ENCODE results near the gene TLDC2.
"Not testable (repeated sequence)": the region's sequence is repeated elsewhere in the genome, so short reads cannot be mapped to it uniquely, and the experiment has no call there.

Gene TLDC2

DNA sequence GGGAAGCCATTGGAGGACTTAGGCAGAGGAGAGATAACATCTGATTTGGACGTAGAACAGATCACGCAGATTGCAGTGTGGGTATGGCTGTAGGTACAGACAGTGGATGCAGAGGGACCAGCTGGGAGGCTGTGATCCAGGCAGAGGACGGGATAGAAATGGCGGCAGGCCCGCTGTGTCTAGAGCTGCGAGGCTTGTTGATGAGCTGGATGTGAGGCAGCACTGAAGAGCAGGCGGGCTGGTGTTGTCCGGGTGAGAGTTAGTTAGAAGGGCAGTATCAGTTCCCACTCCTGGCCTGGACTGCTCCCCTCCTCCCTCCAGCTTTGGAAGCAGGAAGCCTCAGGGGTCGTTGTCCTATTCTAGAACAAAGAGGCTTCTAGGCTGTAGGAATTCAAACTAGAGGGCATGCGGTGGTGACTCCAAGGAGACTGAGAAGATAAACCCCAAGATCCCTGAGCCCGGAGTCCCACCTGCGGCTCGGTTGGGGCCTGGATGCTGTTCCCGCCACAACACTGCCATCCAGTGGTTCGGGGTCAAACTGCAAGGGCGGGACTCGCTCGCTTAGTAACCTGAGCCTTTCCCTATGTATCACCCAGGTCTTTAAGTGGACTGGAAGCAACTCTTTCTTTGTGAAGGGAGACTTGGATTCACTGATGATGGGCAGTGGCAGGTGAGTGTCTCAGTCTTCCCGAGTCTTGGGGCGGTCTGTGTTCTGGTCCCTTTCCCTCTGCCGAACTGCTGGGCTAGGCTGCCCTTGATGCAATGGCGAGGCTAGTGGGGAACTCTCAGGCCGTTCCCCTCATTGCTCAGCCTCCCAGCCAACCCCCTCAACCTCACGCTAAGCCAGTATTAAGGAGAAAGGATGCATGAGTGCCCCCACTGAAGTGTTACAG, 11.2 kb downstream of the TLDC2 start:
- 0 out of 2 replicates have a peak, but pooled peaks cover 3% of the 10 kb centered on the region for H3K36me3 ChIP-seq (ENCODE audit: insufficient read depth, low read length)
- H3K4me3 ChIP-seq (ENCODE audit: low read depth, low read length), result no peak overlapping the region
- no peak overlapping the region for H2AFZ ChIP-seq (ENCODE audit: low read length, unreplicated experiment)
- H3K27ac ChIP-seq (ENCODE audit: low read depth, low read length), result no peak overlapping the region
- H3K79me2 ChIP-seq (ENCODE audit: control insufficient read depth, insufficient read depth, low read length, unreplicated experiment), result no peaks in the 10 kb centered on the region
- H3K4me1 ChIP-seq (ENCODE audit: control insufficient read depth, insufficient read depth, low read length, unreplicated experiment), result no peaks in the 10 kb centered on the region
- no peaks in the 10 kb centered on the region for H3K27me3 ChIP-seq (ENCODE audit: insufficient read depth, low read length)

DNA sequence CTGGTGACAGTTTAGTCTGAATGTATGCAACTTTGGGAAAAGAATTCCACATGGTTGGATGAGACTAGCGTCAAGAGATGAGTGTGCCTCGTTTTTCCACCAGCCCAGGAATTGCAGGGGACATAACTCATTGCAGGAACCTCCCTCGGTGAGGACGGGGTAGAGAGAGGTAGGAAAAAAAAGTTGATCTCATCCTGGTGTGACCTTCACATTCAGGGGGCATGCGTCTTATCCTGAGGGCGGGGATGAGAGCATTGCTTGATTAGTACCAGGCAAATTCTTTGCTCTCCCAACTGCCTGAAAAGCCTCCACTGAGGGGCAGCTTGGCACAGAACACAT, 11.8 kb downstream of the TLDC2 start:
- no peak overlapping the region for H3K4me3 ChIP-seq (ENCODE audit: low read depth, low read length)
- peaks cover 4% of the 10 kb centered on the region; the same call in 1 of the 2 replicates for H3K36me3 ChIP-seq (ENCODE audit: insufficient read depth, low read length)
- no peak overlapping the region for H2AFZ ChIP-seq (ENCODE audit: low read length, unreplicated experiment)

DNA sequence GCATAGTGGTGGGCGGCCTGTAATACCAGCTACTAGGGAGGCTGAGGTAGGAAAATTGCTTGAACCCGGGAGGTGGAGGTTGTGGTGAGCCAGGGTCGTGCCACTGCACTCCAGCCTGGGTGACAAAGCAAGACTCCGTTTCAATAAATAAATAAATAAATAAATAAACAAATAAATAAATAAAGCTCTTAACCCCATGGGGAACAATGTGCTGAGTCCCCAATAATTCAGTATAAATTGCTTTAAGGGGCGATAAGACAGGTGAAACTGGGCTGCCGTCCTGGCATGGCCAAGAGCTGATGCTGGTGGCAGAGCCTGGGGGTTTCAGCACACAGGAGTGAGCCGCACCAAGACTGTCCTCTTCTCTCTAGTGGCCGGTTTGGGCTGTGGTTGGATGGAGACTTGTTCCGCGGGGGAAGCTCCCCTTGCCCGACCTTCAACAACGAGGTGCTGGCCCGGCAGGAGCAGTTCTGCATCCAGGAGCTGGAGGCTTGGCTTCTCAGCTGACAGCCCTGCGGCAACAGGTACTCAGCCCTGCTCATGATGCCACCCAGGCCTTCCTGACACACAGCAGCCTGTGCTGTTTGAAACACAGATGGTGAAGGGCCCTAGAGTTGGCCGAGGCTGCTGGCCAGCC, 13.1 kb downstream of the TLDC2 start:
- peaks cover 7% of the 10 kb centered on the region; the same call in 1 of the 2 replicates for H3K36me3 ChIP-seq (ENCODE audit: insufficient read depth, low read length)
- H2AFZ ChIP-seq (ENCODE audit: low read length, unreplicated experiment), result no peak overlapping the region
- no peaks in the 10 kb centered on the region for H3K27me3 ChIP-seq (ENCODE audit: insufficient read depth, low read length)
- H3K4me3 ChIP-seq (ENCODE audit: low read depth, low read length), result no peak overlapping the region
- no peaks in the 10 kb centered on the region for H3K4me1 ChIP-seq (ENCODE audit: control insufficient read depth, insufficient read depth, low read length, unreplicated experiment)
- H3K27ac ChIP-seq (ENCODE audit: low read depth, low read length), result no peak overlapping the region
- H3K79me2 ChIP-seq (ENCODE audit: control insufficient read depth, insufficient read depth, low read length, unreplicated experiment), result no peaks in the 10 kb centered on the region

More for the DNA sequence above, 11.8 kb downstream of the TLDC2 start:
- H3K79me2 ChIP-seq (ENCODE audit: control insufficient read depth, insufficient read depth, low read length, unreplicated experiment), result no peaks in the 10 kb centered on the region
- H3K4me1 ChIP-seq (ENCODE audit: control insufficient read depth, insufficient read depth, low read length, unreplicated experiment), result no peaks in the 10 kb centered on the region
- H3K27me3 ChIP-seq (ENCODE audit: insufficient read depth, low read length), result no peaks in the 10 kb centered on the region
- H3K27ac ChIP-seq (ENCODE audit: low read depth, low read length), result no peak overlapping the region

DNA sequence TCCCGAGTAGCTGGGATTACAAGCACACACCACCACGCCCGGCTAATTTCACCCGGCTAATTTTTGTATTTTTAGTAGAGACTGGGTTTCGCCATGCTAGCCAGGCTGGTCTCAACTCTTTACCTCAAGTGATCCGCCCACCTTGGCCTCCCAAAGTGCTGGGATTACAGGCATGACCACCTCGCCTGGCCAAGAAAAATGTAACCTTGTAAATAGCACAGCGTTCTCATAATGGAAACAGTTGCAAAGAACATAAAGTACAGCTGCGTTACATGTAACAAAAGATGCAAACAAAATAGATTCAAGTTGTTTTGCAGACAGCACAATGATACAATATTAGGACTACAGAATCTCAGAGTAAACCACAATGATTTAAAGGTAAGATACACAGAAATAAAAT, 14.6 kb downstream of the TLDC2 start:
- Histone ChIP-seq H3K27me3 (ENCODE audit: insufficient read depth, low read length) (no peaks in the 10 kb centered on the region), H2AFZ (ENCODE audit: low read length, unreplicated experiment) (no peak overlapping the region), H3K4me3 (ENCODE audit: low read depth, low read length) (no peak overlapping the region), H3K36me3 (ENCODE audit: insufficient read depth, low read length) (peaks cover 9% of the 10 kb centered on the region), H3K4me1 (ENCODE audit: control insufficient read depth, insufficient read depth, low read length, unreplicated experiment) (no peaks in the 10 kb centered on the region), H3K79me2 (ENCODE audit: control insufficient read depth, insufficient read depth, low read length, unreplicated experiment) (no peaks in the 10 kb centered on the region), H3K27ac (ENCODE audit: low read depth, low read length) (no peak overlapping the region)

DNA sequence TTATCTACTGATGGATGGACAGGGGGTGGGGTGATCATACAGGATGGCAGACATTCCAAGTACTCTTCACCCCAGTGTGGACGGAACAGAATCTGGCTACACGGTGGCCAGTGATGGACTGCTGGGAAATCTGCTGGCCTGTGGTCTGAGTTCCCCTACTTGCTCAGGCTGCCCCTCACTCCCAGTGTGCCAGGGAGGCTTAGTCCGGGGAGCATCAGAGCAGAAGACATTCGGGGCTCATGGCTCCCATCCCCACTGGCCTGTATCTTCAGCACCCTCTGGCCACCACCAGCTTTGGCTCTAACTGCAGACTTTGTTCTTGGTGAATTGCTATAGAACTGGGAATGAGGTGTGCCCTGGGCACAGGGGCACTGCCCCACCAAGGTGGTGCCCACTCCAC, 15.3 kb downstream of the TLDC2 start:
- no peak overlapping the region for H3K27ac ChIP-seq (ENCODE audit: low read depth, low read length)
- H2AFZ ChIP-seq (ENCODE audit: low read length, unreplicated experiment), result no peak overlapping the region
- H3K79me2 ChIP-seq (ENCODE audit: control insufficient read depth, insufficient read depth, low read length, unreplicated experiment), result no peaks in the 10 kb centered on the region
- H3K4me3 ChIP-seq (ENCODE audit: low read depth, low read length), result no peak overlapping the region
- no peaks in the 10 kb centered on the region for H3K27me3 ChIP-seq (ENCODE audit: insufficient read depth, low read length)
- H3K36me3 ChIP-seq (ENCODE audit: insufficient read depth, low read length), result peaks cover 11% of the 10 kb centered on the region
- no peaks in the 10 kb centered on the region for H3K4me1 ChIP-seq (ENCODE audit: control insufficient read depth, insufficient read depth, low read length, unreplicated experiment)

DNA sequence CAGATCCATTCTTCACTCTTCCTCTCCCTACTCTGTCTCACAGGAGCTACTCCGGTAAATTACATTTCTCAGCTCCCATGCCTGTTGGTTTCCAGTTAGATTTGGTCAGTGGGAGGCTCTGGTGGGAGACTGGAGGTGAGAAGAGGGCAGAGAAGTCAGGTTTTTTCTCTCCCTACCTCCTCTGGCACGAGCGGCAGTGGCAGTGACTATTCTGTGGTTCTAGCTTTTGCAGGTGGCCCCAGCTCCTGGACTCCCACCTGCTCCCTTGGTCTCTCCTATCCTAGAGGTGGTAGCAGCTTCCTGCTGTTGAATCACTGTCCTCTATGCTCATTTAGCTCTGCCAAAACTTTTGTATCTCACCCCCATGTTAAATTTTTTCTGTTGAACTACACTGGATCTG, 17.9 kb downstream of the TLDC2 start:
- Histone ChIP-seq H3K36me3 (ENCODE audit: insufficient read depth, low read length) (peaks cover 27% of the 10 kb centered on the region), H3K27me3 (ENCODE audit: insufficient read depth, low read length) (no peaks in the 10 kb centered on the region), H2AFZ (ENCODE audit: low read length, unreplicated experiment) (no peak overlapping the region), H3K79me2 (ENCODE audit: control insufficient read depth, insufficient read depth, low read length, unreplicated experiment) (no peaks in the 10 kb centered on the region), H3K4me1 (ENCODE audit: control insufficient read depth, insufficient read depth, low read length, unreplicated experiment) (no peaks in the 10 kb centered on the region), H3K27ac (ENCODE audit: low read depth, low read length) (no peak overlapping the region), H3K4me3 (ENCODE audit: low read depth, low read length) (no peak overlapping the region)

DNA sequence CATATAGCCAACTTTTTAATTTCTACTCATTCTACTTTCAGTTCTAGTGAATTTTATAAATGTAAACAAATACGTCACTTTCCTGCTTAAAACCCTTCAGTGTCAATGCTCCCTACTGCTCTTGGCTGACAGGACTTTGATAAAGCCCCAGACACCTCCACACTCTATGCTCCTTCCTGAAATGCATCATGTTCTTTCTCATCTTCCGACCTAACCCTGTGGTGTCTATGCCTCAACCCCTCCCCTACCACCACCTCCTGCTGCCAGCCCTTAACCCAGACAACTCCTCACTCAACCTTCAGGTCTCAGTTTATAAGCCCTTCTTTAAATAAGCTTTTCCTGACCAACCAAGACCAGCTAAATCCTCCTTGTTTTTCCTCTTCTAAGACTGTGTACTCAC, 19.1 kb downstream of the TLDC2 start:
- H3K36me3 ChIP-seq (ENCODE audit: insufficient read depth, low read length), result peaks cover 24% of the 10 kb centered on the region
- H3K4me1 ChIP-seq (ENCODE audit: control insufficient read depth, insufficient read depth, low read length, unreplicated experiment), result no peaks in the 10 kb centered on the region
- H3K4me3 ChIP-seq (ENCODE audit: low read depth, low read length), result no peak overlapping the region
- H2AFZ ChIP-seq (ENCODE audit: low read length, unreplicated experiment), result no peak overlapping the region
- no peaks in the 10 kb centered on the region for H3K27me3 ChIP-seq (ENCODE audit: insufficient read depth, low read length)
- H3K27ac ChIP-seq (ENCODE audit: low read depth, low read length), result no peak overlapping the region
- no peaks in the 10 kb centered on the region for H3K79me2 ChIP-seq (ENCODE audit: control insufficient read depth, insufficient read depth, low read length, unreplicated experiment)

DNA sequence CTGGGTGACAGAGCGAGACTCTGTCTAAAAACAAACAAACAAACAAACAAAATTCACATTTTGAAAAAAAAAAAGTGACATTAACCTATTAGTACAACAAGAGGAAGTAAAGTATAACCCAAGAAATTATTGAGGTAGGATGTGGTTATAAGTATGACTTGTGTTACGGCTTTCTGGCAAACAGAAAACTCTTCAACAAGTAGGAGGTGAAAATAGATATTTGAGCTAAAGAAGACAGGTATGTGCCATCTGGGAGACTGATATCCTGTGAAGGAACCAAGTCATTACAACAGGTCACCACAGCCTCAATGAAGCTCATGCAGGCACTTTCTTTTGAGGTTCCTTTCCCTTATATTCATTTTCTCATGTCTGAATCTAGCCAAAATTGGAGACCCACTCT, 28.8 kb downstream of the TLDC2 start:
- no peak overlapping the region for H3K27ac ChIP-seq (ENCODE audit: low read depth, low read length)

DNA sequence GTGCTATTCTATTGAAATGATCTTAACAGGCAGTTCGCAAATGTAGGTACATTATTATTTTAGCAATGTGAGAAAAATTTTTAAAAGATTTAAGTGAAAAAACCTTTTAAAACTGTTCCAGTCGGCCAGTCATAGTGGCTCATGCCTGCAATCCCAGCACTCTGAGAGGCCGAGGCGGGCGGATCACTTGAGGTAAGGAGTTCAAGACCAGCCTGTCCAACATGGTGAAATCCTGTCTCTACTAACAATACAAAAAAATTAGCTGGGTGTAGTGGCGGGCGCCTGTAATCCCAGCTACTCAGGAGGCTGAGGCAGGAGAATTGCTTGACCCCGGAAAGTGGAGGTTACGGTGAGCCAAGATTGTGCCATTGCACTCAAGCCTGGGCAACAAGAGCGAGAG, 29.6 kb downstream of the TLDC2 start:
- H3K27ac ChIP-seq (ENCODE audit: low read depth, low read length); H3K27me3 ChIP-seq (ENCODE audit: insufficient read depth, low read length); H3K4me1 ChIP-seq (ENCODE audit: control insufficient read depth, insufficient read depth, low read length, unreplicated experiment); H3K4me3 ChIP-seq (ENCODE audit: low read depth, low read length); H3K79me2 ChIP-seq (ENCODE audit: control insufficient read depth, insufficient read depth, low read length, unreplicated experiment); H2AFZ ChIP-seq (ENCODE audit: low read length, unreplicated experiment): not testable (repeated sequence)
- H3K36me3 ChIP-seq (ENCODE audit: insufficient read depth, low read length), result peaks cover 23% of the 10 kb centered on the region

More for the DNA sequence above, 28.8 kb downstream of the TLDC2 start:
- no peaks in the 10 kb centered on the region for H3K4me1 ChIP-seq (ENCODE audit: control insufficient read depth, insufficient read depth, low read length, unreplicated experiment)
- H3K4me3 ChIP-seq (ENCODE audit: low read depth, low read length), result no peak overlapping the region
- H2AFZ ChIP-seq (ENCODE audit: low read length, unreplicated experiment), result no peak overlapping the region
- H3K79me2 ChIP-seq (ENCODE audit: control insufficient read depth, insufficient read depth, low read length, unreplicated experiment), result no peaks in the 10 kb centered on the region
- H3K27me3 ChIP-seq (ENCODE audit: insufficient read depth, low read length), result no peaks in the 10 kb centered on the region
- H3K36me3 ChIP-seq (ENCODE audit: insufficient read depth, low read length), result peaks cover 23% of the 10 kb centered on the region

DNA sequence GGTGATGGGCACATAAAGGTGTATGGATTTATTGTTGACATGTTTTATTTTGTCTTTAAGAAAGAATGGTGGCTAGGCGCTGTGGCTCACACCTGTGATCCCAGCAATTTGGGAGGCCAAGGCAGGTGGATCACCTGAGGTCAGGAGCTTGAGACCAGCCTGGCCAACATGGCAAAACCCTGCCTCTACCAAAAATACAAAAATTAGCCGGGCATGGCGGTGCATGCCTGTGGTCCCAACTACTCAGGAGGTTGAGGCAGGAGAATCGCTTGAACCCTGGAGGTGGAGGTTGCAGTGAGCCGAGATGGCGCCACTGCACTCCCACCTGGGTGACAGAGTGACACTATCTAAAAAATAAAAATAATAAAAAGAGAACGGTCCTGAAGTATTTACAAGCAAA, 30.1 kb downstream of the TLDC2 start:
- H3K27ac ChIP-seq (ENCODE audit: low read depth, low read length); H2AFZ ChIP-seq (ENCODE audit: low read length, unreplicated experiment); H3K79me2 ChIP-seq (ENCODE audit: control insufficient read depth, insufficient read depth, low read length, unreplicated experiment); H3K4me3 ChIP-seq (ENCODE audit: low read depth, low read length); H3K27me3 ChIP-seq (ENCODE audit: insufficient read depth, low read length); H3K4me1 ChIP-seq (ENCODE audit: control insufficient read depth, insufficient read depth, low read length, unreplicated experiment): not testable (repeated sequence)
- peaks cover 24% of the 10 kb centered on the region for H3K36me3 ChIP-seq (ENCODE audit: insufficient read depth, low read length)

DNA sequence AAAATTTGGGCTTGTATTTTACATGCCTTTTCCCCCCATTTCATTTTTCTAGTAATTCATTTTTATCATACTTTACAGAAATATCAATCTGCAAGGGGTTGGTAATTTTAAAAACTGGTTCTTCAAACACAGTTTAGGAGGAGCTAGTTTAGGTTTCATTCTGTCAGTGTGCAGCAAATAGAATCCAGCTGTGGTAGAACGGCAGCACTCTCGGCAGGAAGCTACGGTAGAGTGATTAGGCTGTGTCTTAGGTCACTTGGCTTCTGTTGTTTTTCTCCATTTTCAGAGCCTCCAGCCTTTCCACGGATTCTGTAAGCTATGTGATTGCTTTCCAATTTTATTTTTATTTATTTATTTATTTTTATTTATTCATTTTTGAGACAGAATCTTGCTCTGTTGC, 32.7 kb downstream of the TLDC2 start:
- no peaks in the 10 kb centered on the region for H3K79me2 ChIP-seq (ENCODE audit: control insufficient read depth, insufficient read depth, low read length, unreplicated experiment)
- no peaks in the 10 kb centered on the region for H3K4me1 ChIP-seq (ENCODE audit: control insufficient read depth, insufficient read depth, low read length, unreplicated experiment)
- H3K36me3 ChIP-seq (ENCODE audit: insufficient read depth, low read length), result peaks cover 30% of the 10 kb centered on the region
- H3K27ac ChIP-seq (ENCODE audit: low read depth, low read length), result no peak overlapping the region
- no peak overlapping the region for H2AFZ ChIP-seq (ENCODE audit: low read length, unreplicated experiment)
- no peak overlapping the region for H3K4me3 ChIP-seq (ENCODE audit: low read depth, low read length)
- H3K27me3 ChIP-seq (ENCODE audit: insufficient read depth, low read length), result no peaks in the 10 kb centered on the region

Data from ACC112 (cell line).